DND-41 (cell line): ENCODE results near the gene ITSN2.

Experiments
- ATAC-seq: fragments of 200-7000 bp; cut with Tn5 transposase; 3 replicates; pipeline ENCODE4 v1.9.1; 2021; ENCODE audit warnings: low read depth; ENCODE audit not compliant: insufficient read depth
- DNase-seq: peaks from one replicate; pipeline ENCODE4 v3.0.0-alpha.2; 2020
- H2AFZ ChIP-seq: 2 replicates; pipeline ENCODE4 v1.6.0; 2012; ENCODE audit warnings: low read depth, low read length
- H3K27ac ChIP-seq: 2 replicates; pipeline ENCODE4 v1.5.1; 2012; ENCODE audit warnings: low read length, inconsistent platforms
- H3K27me3 ChIP-seq: fragments of 200-600 bp; sonication (generic); 2 replicates; pipeline ENCODE4 v1.6.0; 2012; ENCODE audit warnings: low read length, mild to moderate bottlenecking, inconsistent platforms; ENCODE audit not compliant: insufficient read depth, poor library complexity
- H3K36me3 ChIP-seq: 2 replicates; pipeline ENCODE4 v1.5.1; 2012; ENCODE audit warnings: low read length, inconsistent platforms; ENCODE audit not compliant: insufficient read depth
- H3K4me1 ChIP-seq: 2 replicates; pipeline ENCODE4 v1.5.1; 2012; ENCODE audit warnings: mild to moderate bottlenecking, low read length; ENCODE audit not compliant: insufficient read depth
- H3K4me2 ChIP-seq: 2 replicates; pipeline ENCODE4 v1.6.0; 2012; ENCODE audit warnings: mild to moderate bottlenecking, moderate library complexity, low read length, inconsistent platforms; ENCODE audit not compliant: insufficient read depth
- H3K4me3 ChIP-seq, 2 experiments: fragments of 200-600 bp in 1 of 2; shearing (Covaris generic) in 1 of 2; 2 replicates each; pipeline ENCODE4 v1.5.1; 2012 to 2016; ENCODE audit warnings: inconsistent platforms in 2 of 2, low read length in 2 of 2, mild to moderate bottlenecking in 2 of 2, low read depth in 1 of 2, moderate library complexity in 1 of 2
- H3K79me2 ChIP-seq: 2 replicates; pipeline ENCODE4 v1.6.0; 2012; ENCODE audit warnings: low read length, inconsistent platforms; ENCODE audit not compliant: insufficient read depth
- H3K9ac ChIP-seq: 2 replicates; pipeline ENCODE4 v1.6.0; 2012; ENCODE audit warnings: low read depth, mild to moderate bottlenecking, inconsistent platforms, low read length, moderate library complexity
- H3K9me3 ChIP-seq: 2 replicates; pipeline ENCODE4 v1.5.1; 2012; ENCODE audit warnings: low read length, moderate library complexity, mild to moderate bottlenecking, inconsistent platforms; ENCODE audit not compliant: insufficient read depth, severe bottlenecking
- H4K20me1 ChIP-seq: 2 replicates; pipeline ENCODE4 v1.6.0; 2012; ENCODE audit warnings: low read length; ENCODE audit not compliant: insufficient read depth
- EZH2 ChIP-seq: IDR thresholded peaks from 3 replicates; pipeline ENCODE4 v1.6.1; 2012; ENCODE audit warnings: borderline replicate concordance, low read depth, mild to moderate bottlenecking, moderate library complexity, low read length, inconsistent platforms; ENCODE audit not compliant: severe bottlenecking
- TF ChIP-seq, protein P1 (sequence below): IDR thresholded peaks from 2 replicates; pipeline ENCODE4 v1.5.1; 2012; ENCODE audit warnings: borderline replicate concordance, low read length, moderate library complexity, mild to moderate bottlenecking; ENCODE audit not compliant: poor library complexity, severe bottlenecking; ENCODE audit errors: extremely low read depth

The ITSN2 gene

DNA sequence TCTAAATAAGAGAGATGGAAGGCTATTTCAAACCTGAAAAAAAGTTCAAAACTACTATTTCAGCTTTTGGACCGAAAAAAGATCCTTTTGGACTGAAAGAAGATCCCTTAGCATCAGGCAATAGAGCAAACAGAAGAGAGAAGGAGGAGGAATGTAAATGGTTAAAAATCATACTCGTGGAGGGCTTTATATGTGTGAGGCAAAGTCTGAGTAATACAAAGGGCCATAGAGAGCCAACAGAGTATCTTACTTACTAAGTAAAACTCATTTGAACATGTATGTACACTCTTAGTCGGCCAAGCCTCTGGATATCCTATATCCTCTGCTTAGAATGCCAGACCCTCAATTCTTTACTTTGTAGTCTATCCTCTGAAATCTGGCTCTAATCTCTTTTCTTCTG is 55.7 kb downstream of the ITSN2 start:
- Histone ChIP-seq H3K36me3 (peaks cover 59% of the 10 kb centered on the region), H3K27ac (no peak overlapping the region), H3K79me2 (no peaks in the 10 kb centered on the region), H3K9ac (no peak overlapping the region), H3K9me3 (no peaks in the 10 kb centered on the region), H3K4me3 (no peak overlapping the region), H3K4me2 (no peak overlapping the region), H2AFZ (no peak overlapping the region), H3K4me1 (no peaks in the 10 kb centered on the region), H4K20me1 (no peaks in the 10 kb centered on the region), H3K27me3 (no peaks in the 10 kb centered on the region)
- ATAC-seq (no peak), DNase-seq (no peak)
- TF ChIP-seq, protein P1, sequence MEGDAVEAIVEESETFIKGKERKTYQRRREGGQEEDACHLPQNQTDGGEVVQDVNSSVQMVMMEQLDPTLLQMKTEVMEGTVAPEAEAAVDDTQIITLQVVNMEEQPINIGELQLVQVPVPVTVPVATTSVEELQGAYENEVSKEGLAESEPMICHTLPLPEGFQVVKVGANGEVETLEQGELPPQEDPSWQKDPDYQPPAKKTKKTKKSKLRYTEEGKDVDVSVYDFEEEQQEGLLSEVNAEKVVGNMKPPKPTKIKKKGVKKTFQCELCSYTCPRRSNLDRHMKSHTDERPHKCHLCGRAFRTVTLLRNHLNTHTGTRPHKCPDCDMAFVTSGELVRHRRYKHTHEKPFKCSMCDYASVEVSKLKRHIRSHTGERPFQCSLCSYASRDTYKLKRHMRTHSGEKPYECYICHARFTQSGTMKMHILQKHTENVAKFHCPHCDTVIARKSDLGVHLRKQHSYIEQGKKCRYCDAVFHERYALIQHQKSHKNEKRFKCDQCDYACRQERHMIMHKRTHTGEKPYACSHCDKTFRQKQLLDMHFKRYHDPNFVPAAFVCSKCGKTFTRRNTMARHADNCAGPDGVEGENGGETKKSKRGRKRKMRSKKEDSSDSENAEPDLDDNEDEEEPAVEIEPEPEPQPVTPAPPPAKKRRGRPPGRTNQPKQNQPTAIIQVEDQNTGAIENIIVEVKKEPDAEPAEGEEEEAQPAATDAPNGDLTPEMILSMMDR, result no peak
- TF ChIP-seq EZH2, result no peak

DNA sequence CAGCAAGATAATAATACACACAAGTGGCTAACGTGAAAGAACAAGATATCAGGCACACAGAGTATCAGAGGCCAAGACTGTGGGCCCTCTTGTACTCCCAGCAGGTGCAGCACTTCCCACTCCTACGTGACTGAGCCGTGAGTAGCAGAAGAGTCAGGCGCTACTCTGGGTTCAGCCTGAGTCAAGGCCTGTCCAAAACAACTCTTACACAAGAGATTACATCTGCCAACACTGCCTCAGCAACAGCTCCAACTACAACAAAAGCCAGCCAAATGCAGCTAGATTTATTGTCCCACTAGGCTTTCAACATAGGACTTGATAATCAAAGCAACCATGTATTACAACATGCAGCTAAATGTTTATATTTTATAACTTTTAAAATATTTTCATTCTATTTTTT is 56.2 kb downstream of the ITSN2 start:
- H3K27ac ChIP-seq, result no peak overlapping the region
- H3K4me3 ChIP-seq, result no peak overlapping the region
- H4K20me1 ChIP-seq, result no peaks in the 10 kb centered on the region
- H3K27me3 ChIP-seq, result no peaks in the 10 kb centered on the region
- peaks cover 59% of the 10 kb centered on the region for H3K36me3 ChIP-seq
- no peaks in the 10 kb centered on the region for H3K4me1 ChIP-seq
- no peak overlapping the region for H3K9ac ChIP-seq
- H3K9me3 ChIP-seq, result no peaks in the 10 kb centered on the region
- ATAC-seq (peak; percentile 33; the same call in 1 of the 3 replicates), DNase-seq (no peak)
- H3K79me2 ChIP-seq, result no peaks in the 10 kb centered on the region
- H2AFZ ChIP-seq, result no peak overlapping the region
- no peak overlapping the region for H3K4me2 ChIP-seq
- TF ChIP-seq EZH2, result no peak
- TF ChIP-seq, protein P1, result no peak

DNA sequence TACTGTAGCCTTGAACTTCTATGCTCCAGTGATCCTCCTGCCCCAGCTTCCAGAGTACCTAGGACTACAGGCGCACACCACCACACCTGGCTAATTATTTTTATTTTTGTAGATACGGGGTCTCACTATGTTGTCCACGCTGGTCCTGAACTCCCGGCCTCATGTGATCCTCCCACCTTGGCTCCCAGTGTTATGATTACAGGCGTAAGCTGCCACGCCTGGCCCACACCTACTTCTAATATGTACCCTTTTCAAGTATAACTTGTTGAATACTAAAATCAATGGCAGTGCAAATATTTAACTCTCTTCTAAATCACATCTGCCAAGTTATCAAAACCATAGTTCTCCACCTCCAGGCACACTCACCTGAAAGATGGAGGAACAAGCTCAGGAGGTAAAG is 58.7 kb downstream of the ITSN2 start:
- TF ChIP-seq, protein P1, result no peak
- TF ChIP-seq EZH2, result no peak
- no peaks in the 10 kb centered on the region for H3K9me3 ChIP-seq
- no peak overlapping the region for H3K4me2 ChIP-seq
- H2AFZ ChIP-seq, result no peak overlapping the region
- no peak overlapping the region for H3K9ac ChIP-seq
- no peak for DNase-seq
- H3K27me3 ChIP-seq, result no peaks in the 10 kb centered on the region
- H3K79me2 ChIP-seq, result no peaks in the 10 kb centered on the region
- H3K4me3 ChIP-seq, result no peak overlapping the region
- no peak overlapping the region for H3K27ac ChIP-seq
- ATAC-seq, result no peak
- no peaks in the 10 kb centered on the region for H3K4me1 ChIP-seq
- H4K20me1 ChIP-seq, result no peaks in the 10 kb centered on the region
- H3K36me3 ChIP-seq, result peaks cover 64% of the 10 kb centered on the region

DNA sequence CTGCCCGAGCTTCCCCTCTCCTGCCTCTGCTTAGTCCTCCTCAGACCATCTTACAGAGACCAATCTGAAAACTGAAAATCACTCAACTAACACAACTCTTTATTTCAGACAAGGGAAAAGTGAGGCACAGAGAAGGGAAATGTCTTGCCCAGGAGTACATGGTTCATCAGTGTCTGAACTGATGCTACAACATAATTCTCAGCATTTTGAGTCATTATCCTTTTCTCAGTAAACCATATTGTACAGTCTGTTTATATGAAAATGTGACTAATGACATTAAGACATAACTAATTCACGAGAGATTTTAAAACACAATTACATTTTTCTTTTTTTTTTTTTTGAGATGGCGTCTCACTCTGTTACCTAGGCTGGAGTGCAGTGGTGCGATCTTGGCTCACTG is 62.7 kb downstream of the ITSN2 start:
- no peak overlapping the region for H2AFZ ChIP-seq
- no peaks in the 10 kb centered on the region for H3K4me1 ChIP-seq
- H3K4me2 ChIP-seq, result no peak overlapping the region
- peaks cover 80% of the 10 kb centered on the region for H3K36me3 ChIP-seq
- no peak overlapping the region for H3K4me3 ChIP-seq
- H3K9ac ChIP-seq, result no peak overlapping the region
- no peaks in the 10 kb centered on the region for H3K27me3 ChIP-seq
- H3K79me2 ChIP-seq, result no peaks in the 10 kb centered on the region
- H3K9me3 ChIP-seq, result no peaks in the 10 kb centered on the region
- TF ChIP-seq, protein P1, result no peak
- no peak for TF ChIP-seq EZH2
- ATAC-seq (no peak), DNase-seq (no peak)
- H4K20me1 ChIP-seq, result no peaks in the 10 kb centered on the region
- H3K27ac ChIP-seq, result no peak overlapping the region
